H1 (cell line): ENCODE measurements around the gene SEMA3F. TPM values are rescaled to one million over a fixed set of nuclear protein-coding genes. Genes with fewer than 3 reads are reported as not detected.

Source experiments
- CHD1 ChIP-seq: IDR thresholded peaks from 2 replicates; pipeline ENCODE4 v1.6.1; 2012; ENCODE audit warnings: low read depth, low read length, improper control_type of control experiment
- CHD7 ChIP-seq: fragments of 300-600 bp; sonication (generic); IDR thresholded peaks from 2 replicates; pipeline ENCODE4 v1.7.1; 2012; ENCODE audit warnings: low read length, moderate library complexity, mild to moderate bottlenecking, inconsistent platforms; ENCODE audit not compliant: insufficient replicate concordance
- SIX5 ChIP-seq: IDR thresholded peaks from 2 replicates; pipeline ENCODE4 v1.6.1; 2011; ENCODE audit warnings: mild to moderate bottlenecking, low read depth, low read length
- polyA plus RNA-seq, 7 experiments: library from polyadenylated mRNA; depleted of rRNA in 3 of 7; stranded (reverse) in 5 of 7; unstranded in 2 of 7; fragments of >200 nt in 5 of 7; fragments of 200-250 nt in 2 of 7; gene quantifications; 1 replicate in 5 of 7; 2 replicates in 1 of 7; 4 replicates in 1 of 7; pipeline versions ENCODE4 v1.2.1 to v1.2.3, GENCODE V29; 2011 to 2013; ENCODE audit warnings: missing spikeins in 2 of 7, mixed read lengths in 2 of 7
- total RNA-seq: library from RNA; stranded (reverse); fragmentation: NEBNext Ultra II Directional; extraction: Animal tissue kit (Norgen Biotek cat#: 25700); gene quantifications from 2 replicates; pipeline ENCODE4 v1.2.1, GENCODE V29; 2021

The SEMA3F gene
- total and polyA plus RNA-seq, 2 of the 8 experiments (the other 6 are each of a cell fraction or from before 2014, with no cell fraction given), result 20.3 to 37.0 TPM

DNA sequence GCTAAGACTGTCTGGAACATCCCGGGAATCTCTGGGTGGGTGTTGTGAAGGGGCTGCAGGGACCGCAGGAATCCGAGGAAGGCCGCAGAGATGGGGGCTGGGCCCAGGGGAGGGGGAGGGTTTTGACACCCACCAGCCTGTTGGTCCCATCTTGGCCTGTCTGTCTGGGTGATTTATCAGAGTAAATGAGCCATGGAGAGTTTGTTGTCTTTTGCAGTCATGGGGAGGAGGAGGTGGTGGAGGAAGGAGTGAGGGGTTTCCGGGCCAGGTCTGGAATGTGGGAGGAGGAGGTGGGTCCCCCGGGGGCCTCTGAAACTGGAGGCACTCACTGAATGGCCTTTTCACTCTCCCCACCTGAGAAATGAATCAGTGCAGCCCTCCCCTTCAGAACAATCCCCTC, 11.5 kb downstream of the SEMA3F start (continued):
- no peak for TF ChIP-seq CHD1
- no peak for TF ChIP-seq SIX5
- no peak for TF ChIP-seq CHD7
